ENCODE measurements around the gene UROD.
A peak's percentile ranks its signal among the peaks of the same experiment; 100 is the strongest.

DNA sequence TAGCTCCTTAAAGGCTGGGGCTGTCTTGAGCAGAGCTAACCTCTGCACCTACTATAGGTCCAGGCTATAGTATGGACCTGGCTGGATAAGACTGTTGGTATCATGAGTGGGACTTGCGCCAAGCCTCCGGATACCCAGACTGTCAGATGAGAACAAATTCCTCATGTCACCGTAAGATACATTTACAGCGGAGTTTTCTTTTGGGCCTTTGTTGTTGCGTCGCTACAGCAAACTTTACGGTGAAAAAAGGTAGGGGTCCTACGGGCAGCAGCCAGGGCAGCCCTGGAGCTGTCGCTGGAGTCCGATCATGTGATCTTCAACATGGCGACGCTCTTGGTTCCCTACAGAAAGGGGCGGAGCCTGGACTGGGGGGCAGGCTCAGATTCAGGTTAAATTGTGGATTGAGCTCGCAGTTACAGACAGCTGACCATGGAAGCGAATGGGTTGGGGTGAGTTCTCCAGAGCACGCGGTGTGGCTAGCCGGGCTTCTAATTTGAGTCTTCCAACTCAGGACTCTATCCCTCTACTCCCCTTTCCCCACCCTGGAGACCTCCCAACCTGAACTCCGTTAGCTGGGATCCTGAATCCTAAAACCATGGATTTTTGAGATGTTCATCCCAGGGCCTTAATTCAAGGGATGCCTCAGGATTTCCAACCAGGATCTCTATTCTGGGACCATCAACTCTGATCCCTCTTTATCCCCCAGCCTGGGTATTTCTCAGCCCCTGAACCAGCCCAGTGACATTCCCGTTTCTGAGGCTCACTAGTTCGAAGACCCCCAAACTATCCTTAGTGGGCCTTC lies at the start of gene UROD:
- TF ChIP-seq, protein P1, sequence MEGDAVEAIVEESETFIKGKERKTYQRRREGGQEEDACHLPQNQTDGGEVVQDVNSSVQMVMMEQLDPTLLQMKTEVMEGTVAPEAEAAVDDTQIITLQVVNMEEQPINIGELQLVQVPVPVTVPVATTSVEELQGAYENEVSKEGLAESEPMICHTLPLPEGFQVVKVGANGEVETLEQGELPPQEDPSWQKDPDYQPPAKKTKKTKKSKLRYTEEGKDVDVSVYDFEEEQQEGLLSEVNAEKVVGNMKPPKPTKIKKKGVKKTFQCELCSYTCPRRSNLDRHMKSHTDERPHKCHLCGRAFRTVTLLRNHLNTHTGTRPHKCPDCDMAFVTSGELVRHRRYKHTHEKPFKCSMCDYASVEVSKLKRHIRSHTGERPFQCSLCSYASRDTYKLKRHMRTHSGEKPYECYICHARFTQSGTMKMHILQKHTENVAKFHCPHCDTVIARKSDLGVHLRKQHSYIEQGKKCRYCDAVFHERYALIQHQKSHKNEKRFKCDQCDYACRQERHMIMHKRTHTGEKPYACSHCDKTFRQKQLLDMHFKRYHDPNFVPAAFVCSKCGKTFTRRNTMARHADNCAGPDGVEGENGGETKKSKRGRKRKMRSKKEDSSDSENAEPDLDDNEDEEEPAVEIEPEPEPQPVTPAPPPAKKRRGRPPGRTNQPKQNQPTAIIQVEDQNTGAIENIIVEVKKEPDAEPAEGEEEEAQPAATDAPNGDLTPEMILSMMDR (IDR thresholded peaks at IDR 0.05): no peak
- peak in 1 of 3 donors; percentile 31 for TF ChIP-seq POLR2AphosphoS5 (IDR thresholded peaks at IDR 0.05)
- TF ChIP-seq POLR2A (IDR thresholded peaks at IDR 0.05): peak in 1 of 2 donors; percentile 24
